ENCODE results near the gene FAM193A. TPM values are rescaled to one million over a fixed set of nuclear protein-coding genes. Genes with fewer than 3 reads are reported as not detected.
A peak's percentile ranks its signal among the peaks of the same experiment; 100 is the strongest.

FAM193A gene
- total and polyA plus RNA-seq, 11 donors: 9.7 to 21.0 (median 16.3) TPM

DNA sequence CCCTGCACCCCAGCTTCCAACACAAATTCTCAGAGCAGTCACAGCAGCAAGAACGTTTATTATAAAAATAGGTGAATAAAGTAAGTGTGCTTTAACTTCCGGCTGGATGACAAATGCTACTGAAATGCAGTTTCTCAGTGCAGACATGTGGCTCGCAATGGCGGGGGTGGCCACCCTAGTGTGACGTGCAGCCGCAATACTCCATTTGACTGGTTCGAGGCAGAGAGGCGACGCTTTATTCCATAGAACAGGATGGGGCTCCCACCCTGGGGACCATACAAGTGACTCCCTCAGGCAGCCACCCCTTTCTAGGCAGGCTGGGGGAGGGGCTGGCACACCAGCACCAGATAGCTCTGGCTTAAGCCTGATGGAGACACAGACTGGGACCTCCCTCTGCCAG lies 205.2 kb downstream of the FAM193A start:
- no peak for TF ChIP-seq POLR2A (IDR thresholded peaks at IDR 0.05)
- TF ChIP-seq, protein P1, sequence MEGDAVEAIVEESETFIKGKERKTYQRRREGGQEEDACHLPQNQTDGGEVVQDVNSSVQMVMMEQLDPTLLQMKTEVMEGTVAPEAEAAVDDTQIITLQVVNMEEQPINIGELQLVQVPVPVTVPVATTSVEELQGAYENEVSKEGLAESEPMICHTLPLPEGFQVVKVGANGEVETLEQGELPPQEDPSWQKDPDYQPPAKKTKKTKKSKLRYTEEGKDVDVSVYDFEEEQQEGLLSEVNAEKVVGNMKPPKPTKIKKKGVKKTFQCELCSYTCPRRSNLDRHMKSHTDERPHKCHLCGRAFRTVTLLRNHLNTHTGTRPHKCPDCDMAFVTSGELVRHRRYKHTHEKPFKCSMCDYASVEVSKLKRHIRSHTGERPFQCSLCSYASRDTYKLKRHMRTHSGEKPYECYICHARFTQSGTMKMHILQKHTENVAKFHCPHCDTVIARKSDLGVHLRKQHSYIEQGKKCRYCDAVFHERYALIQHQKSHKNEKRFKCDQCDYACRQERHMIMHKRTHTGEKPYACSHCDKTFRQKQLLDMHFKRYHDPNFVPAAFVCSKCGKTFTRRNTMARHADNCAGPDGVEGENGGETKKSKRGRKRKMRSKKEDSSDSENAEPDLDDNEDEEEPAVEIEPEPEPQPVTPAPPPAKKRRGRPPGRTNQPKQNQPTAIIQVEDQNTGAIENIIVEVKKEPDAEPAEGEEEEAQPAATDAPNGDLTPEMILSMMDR (IDR thresholded peaks at IDR 0.05): no peak
- ATAC-seq: no peak
- WGBS, 4 donors: 87 to 93% (median 89%) methylated on average over 9 of the region's 9 CpGs
- H3K27ac ChIP-seq: no peak overlapping the region
- peak in 1 of 5 donors; percentile 21 for DNase-seq
- H3K9me3 ChIP-seq: peaks cover 0 to 3% (median 0%) of the 10 kb centered on the region in 12 donors
- H3K27me3 ChIP-seq: no peaks in the 10 kb centered on the region
- H3K4me1 ChIP-seq: peaks cover 0 to 16% (median 3%) of the 10 kb centered on the region in 12 donors
- no peak overlapping the region for H3K4me3 ChIP-seq
- peaks cover 0 to 60% (median 46%) of the 10 kb centered on the region in 9 donors for H3K36me3 ChIP-seq
- intact Hi-C loops (cut with DNase I): no loop called here

DNA sequence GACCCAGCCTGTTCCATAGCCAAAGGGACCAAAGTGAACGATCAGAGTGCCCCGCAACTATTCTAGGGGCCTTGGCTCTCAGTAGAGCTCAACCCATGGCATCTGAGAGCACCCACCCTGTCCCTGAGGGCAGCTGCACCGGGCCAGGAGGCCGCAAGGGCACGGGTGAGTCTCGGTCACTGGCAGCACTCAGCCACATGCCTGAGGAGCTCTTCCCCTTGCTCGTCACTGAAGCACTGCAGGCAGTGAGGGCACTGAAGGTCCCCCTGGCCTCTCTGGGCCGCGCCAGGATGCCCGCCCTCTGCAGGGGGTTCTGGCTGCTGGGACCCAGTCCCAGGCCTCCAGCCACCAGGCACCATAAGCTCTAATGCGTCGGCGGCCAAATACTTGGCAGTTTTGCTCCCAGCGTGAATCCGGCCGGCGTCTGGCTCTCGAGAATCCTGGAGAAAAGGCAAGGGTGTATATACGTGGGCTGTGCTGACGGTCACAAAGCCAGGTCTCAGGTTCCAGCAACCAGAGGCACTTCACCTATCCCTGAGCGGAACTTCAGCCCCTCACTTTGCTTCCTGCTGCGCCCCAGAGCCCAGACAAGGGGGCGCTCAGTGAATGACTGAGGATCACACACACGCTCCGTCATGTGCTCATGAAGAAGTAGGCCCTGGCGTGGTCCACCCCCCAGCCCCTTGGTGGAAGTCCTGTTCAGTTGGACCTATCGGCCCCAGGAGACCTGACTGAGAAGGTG lies 205.8 kb downstream of the FAM193A start:
- ATAC-seq: no peak
- WGBS, 4 donors: 91 to 95% (median 93%) methylated on average over 19 to 27 of the region's 27 CpGs
- H3K27ac ChIP-seq: no peak overlapping the region
- intact Hi-C loops (cut with DNase I): no loop called here
- peak in 1 of 5 donors; percentile 16 for DNase-seq
- H3K27me3 ChIP-seq: no peaks in the 10 kb centered on the region
- no peak overlapping the region for H3K4me3 ChIP-seq
- no peaks in the 10 kb centered on the region for H3K9me3 ChIP-seq
- TF ChIP-seq, protein P1 (IDR thresholded peaks at IDR 0.05): no peak
- TF ChIP-seq POLR2A (IDR thresholded peaks at IDR 0.05): no peak
- peaks cover 0 to 22% (median 5%) of the 10 kb centered on the region in 12 donors for H3K4me1 ChIP-seq
- H3K36me3 ChIP-seq: peaks cover 0 to 66% (median 53%) of the 10 kb centered on the region in 9 donors

DNA sequence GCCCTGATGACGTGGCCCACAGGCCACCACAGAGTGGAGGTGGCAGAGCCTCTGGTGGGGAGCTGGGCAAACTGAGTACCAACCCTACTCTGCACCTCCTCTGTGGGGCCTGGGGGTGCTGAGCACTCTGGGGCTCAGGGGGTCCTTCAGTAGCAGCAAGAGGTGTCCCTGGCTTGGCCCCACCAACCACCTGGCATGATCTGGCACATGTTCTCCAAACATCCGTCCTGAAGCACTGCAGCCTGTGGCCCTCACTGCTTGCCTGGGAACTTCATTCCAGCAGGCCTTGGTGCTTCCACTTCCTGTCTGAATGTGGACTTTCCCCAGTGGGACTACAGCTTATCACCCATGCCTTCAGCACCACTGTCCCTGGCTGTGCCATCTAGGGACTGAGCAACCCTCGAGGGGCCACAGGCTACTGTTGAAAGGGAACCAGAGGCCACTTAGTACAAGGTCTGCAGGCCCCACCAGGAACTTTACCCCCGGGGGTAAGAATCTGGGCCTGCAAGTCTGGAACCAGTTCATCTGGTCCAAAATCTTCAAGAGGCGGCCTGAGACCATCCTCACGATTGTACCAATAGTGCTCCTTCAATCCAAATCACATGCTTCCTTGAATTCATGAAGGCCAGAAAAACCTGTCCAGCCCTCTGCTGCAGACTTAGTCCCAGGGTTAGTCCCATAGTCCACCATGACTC lies 206.5 kb downstream of the FAM193A start:
- TF ChIP-seq, protein P1 (IDR thresholded peaks at IDR 0.05): no peak
- TF ChIP-seq POLR2A (IDR thresholded peaks at IDR 0.05): no peak
- H3K27ac ChIP-seq: no peak overlapping the region
- 73 to 91% (median 89%) methylated on average over 4 to 6 of the region's 6 CpGs for WGBS, 4 donors
- H3K36me3 ChIP-seq: peaks cover 0 to 72% (median 59%) of the 10 kb centered on the region in 9 donors
- H3K27me3 ChIP-seq: no peaks in the 10 kb centered on the region
- no peak overlapping the region for H3K4me3 ChIP-seq
- H3K9me3 ChIP-seq: no peaks in the 10 kb centered on the region
- intact Hi-C loops (cut with DNase I): no loop called here
- peaks cover 0 to 28% (median 5%) of the 10 kb centered on the region in 12 donors for H3K4me1 ChIP-seq
- ATAC-seq (no peak), DNase-seq (peak in 1 of 5 donors; percentile 4)
